CD4-positive, alpha-beta T cell treated with Interleukin-17A for 4 hours (primary cell): ENCODE measurements around the gene RIMBP2.
"Not testable (repeated sequence)": the region's sequence is repeated elsewhere in the genome, so short reads cannot be mapped to it uniquely, and the experiment has no call there.

ENCODE experiments used
- DNase-seq: peaks from one replicate; pipeline ENCODE4 v3.0.0-alpha.2; 2020; ENCODE audit warnings: mixed read lengths

Gene RIMBP2

DNA sequence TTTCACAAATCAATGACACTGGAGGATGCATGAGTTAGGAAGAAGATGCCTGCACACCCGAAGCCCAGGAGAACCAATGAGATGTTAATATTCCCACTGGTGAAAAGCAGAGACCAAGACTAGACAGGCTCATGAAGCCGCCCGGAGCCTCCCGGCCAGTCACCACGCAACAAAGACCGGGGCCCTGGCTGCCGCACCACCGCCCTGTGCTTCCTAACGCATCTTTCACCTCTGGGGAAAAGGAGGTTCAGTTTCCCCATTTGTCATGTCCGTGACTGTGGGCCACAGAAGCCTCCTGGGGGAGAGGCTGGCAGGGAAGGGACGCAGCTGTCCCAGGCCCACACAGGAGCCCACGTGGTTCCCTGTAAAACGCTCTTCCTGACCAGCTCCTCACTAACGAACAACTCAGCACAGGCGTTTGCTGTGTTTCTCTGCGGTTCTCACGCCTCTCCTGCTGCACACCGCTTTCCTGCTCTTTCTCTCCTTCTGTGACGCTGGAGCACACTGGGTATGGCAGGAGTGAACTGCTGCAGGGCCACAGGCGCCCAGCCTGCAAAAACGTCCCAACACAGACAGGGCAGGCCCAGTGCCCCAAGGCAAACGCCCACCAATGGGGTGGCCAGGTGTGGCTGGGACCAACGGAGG is 10.8 kb downstream of the RIMBP2 start:
- DNase-seq, result no peak

DNA sequence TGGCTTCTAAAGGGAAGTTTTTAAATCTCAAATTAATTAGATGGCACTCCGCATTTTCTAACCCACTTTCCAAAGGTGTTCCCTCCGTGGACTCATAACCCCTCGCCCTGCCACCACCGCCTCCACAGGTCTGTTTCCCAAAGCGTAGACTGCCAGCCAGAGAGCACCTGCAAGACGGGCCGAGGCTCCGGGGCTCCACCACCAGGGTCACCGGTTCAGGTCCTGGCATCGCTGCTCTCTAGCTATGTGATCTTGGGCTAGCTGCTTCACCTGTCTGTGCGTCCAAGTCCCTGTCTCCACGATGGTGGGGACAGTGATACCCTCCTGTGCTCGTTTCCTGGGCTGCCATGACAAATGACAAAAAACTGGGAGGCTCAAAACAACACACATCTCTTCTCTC is 11.5 kb downstream of the RIMBP2 start:
- DNase-seq, result no peak

DNA sequence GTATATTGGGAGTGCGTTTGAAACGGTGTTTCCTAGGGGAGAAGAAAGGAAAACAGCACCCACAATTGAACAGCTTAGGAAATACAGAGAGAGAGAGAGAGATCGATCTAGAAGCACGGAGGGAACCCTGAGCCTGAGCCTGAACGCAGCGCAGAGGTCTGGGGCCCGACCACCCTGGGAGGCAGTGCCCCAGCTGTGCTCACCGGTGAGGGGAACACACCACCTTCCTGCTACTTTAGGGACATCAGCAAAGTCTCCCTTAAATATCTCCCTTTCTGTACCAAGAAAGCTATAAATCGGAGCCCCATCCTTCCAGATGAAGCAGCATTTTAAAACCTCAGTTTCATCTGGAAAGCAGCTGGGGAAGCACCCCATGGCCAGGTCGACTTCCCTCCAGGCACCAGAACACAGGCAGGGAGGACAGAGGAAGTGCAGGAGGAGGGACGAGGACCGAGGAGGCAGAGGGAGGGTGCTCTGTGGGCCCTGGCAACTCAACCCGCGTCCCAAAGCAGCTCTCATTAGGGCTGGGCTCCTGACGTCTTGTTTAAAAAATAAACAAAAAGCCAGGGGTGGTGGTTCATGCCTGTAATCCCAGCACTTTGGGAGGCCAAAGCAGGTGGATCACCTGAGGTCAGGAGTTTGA is 12.2 kb downstream of the RIMBP2 start:
- no peak for DNase-seq

DNA sequence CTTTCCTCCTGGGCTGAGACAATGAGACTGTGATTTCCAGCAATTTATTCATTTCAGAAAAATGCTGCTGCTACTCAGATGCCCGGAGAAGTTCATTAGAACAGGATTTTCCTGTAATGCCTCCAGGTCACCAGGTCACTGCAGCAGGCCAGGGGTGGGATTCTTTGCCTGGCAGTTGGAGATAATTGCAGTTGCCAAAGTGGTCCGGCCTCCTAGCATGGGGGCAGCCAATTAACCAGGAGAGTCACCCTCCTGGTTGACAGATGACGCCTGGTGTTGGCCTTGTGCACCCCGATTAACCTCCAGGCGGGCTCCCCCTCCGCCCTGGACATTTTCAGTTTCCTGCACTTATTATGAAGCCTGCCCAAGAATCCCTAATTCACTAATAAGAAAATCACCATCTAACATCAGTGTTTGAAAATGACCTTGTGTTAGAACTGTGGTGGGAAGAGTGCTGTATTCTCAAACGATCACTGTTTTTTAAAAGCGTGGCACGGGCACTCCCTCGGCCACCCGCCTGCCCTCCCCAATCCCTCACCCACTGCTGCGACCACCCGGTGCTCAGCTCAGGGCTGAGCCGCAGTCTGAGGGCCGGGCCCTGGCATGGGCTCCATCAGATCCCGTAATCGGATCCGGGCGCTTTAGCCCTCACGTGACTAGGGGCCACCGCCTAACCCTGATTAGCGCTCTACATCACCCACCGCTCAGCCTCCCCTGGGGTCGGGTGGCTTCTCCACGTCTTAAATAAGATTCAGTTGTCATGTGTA is 12.9 kb downstream of the RIMBP2 start:
- no peak for DNase-seq

DNA sequence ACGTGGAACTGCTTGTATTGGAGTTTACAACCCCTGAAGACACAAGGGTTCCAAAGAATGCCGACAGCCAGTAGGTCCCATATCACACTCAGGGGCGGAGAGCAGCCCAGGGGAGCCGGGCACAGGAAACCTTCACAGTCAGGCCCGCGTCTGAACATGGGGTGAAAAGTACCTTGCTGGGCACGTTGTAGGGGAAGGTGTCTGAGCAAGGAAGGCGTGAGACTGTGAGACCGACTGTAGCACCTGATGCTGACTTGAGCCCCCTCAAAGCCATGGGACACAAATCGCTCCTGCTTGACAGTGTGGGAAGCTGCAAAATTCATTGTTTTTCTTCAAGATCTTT is 14.7 kb downstream of the RIMBP2 start:
- DNase-seq, result no peak

DNA sequence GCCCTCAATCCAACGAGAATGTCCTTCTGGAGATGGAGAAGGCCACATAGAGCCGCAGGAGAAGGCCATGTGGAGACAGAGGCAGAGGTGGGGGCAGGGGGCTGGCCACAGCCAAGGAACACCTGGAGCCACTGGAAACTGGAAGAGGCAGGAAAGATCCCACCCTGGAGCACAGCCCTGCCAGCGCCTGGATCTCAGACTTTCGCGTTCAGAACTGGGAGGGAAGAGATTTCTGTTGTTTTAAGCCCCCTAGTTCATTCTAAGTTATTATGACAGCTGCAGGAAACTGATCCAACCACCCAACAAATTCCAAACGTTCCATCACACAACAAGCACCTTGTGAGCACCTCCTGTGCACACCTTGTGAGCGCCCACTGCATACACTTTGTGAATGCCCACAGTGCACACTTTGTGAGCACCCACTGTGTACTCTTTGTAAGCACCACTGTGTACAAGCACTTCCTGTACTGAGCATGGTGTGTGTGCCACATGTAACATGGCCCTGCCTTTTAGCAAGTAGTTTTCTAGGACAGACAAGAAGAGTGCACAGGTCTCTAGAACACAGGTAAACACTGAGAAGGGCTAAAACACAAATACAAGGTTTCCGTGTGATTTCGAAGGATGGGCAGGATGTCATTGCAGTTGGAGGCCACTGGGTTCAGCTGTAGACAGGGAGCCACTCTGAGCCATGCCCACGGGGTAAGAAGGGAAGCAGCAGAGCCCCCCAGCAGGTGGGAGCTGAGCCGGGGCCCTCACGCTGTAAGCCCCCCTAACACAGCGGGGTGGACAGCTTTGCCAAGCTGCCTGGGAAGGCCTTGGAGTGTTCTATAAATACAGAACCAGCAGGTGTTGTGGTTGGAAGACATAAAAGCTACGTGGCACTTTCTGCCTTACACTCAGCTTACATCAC is 15.4 kb downstream of the RIMBP2 start:
- DNase-seq, result no peak

DNA sequence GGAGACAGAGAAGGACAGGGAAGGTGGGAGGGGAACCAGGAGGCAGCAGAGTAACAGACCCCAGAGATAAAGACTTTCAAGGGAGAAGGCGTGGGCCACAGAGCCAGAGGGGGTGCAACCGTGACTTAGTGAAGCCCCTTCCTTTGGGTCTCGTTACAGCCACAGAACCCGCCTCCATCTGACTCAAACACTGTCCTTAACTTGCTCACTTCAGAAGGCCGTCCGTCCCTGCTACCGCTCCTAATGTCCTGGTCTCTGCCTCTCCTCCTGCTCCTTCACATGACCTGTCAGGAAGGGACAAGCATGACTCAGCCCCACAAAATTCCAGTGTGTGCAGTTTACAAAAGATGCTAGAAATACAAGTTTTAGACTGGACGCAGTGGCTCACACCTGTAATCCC is 18.0 kb downstream of the RIMBP2 start:
- DNase-seq, result no peak

DNA sequence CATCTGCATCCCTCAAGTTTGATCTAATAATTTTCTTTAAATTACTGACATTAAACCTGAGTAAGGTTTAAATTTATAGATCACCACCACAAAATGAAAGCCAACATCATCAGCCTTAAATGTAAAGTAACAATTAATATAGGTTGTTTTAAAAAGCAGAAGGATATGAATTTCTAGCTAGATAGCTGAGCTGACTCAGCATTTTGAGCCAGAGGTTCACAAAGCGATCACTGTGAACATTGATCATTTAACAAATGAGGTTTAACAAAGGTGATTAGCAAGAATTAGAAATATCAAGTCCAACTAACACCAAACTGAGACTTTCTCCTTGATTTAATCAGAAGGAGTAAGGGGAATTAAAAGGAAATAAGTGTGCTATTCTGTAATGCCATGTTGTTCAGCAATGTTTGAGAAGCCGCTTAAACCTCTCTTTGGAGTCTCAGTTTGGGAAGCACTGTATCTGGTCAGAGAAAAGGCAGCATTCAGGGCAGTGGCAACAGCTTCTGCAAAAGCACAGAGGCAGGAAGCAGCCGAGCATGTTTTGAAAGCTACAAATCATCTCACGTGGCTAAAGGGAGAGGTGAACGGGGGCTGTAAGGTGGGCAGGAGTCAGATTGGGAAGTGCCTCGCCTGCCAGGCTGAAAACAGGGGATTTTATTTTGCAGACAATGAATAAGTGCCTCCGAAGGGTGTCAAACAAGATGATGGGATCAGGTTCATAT is 19.6 kb downstream of the RIMBP2 start:
- no peak for DNase-seq

DNA sequence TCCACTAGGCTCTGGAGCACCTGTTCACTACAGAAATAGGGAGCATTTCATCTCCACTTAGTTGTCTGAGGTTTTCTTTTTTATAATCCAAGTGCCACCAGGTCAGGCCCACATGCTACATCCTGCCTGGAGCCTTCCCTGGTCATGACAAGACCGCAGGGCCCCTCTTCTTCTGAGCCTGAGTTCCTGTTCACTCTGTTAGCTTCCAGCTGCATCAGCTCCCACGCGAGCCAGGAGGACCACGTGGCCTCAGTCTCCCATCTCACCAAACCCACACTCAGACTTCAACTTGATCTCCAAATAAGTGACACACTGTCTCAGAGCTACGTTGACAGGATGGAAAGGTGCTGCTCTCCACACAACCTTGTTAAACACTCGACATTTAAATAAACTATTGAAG is 21.0 kb downstream of the RIMBP2 start:
- no peak for DNase-seq

DNA sequence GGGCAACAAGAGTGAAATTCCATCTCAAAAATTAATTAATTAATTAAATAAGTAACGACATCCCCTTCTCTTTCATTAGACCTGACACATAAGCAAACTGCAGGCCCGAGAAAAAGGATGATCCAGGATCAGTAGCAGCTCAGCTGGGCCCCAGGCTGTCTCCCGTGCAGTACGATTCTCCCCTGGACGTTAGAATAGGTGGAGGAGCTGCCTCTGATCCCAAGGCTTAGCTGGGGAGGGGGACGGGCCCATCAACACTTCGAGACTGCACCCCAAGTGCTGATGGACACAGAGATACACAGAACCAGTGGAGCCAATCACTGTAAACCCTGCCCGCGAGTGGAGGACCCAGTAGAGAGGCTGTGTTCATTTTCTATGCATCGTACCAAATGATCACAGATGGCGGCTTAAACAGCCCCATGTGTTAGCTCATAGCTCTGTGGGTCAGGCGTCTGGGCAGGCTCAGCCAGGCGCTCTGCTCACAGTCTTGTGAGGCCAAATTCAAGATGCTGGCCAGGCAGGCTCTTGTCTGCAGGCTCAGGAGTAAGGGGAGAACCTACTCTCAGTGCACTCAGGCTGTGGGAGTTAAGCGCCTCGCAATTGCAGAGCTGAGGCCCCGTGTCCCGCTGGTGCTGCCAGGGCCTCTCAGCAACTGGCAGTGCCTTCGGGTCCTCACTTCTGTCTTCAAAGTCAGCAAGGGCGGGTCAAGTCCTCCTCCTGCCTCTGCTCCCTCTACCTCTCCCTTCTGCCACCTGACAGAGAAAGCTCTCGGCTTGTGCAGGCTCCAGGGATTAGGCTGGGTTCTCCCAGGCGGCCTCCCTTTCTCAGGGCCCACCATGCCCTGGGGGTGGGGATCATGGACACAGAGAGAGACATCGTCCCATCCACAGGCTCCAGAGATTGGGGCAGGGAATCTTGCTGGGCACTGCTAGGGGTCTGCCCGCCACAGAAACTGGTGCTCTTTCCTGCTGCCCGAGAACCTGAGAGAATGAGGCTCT is 26.4 kb downstream of the RIMBP2 start:
- DNase-seq, result no peak

DNA sequence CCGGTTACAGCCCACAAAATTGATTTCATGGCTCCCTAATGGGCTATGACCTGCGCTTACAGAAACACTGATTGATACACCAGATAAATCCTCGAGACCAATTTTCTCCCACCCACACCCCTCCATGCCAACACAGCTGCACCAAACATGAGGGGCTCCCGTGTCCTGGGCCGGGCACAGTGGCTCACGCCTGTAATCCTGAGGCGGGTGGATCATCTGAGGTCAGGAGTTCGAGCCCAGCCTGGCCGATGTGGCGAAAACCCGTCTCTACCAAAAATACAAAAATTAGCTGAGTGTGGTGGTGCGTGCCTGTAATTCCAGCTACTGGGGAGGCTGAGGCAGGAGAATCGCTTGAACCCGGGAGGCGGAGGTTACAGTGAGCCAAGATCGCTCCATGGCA is 27.1 kb downstream of the RIMBP2 start:
- not testable (repeated sequence) for DNase-seq

DNA sequence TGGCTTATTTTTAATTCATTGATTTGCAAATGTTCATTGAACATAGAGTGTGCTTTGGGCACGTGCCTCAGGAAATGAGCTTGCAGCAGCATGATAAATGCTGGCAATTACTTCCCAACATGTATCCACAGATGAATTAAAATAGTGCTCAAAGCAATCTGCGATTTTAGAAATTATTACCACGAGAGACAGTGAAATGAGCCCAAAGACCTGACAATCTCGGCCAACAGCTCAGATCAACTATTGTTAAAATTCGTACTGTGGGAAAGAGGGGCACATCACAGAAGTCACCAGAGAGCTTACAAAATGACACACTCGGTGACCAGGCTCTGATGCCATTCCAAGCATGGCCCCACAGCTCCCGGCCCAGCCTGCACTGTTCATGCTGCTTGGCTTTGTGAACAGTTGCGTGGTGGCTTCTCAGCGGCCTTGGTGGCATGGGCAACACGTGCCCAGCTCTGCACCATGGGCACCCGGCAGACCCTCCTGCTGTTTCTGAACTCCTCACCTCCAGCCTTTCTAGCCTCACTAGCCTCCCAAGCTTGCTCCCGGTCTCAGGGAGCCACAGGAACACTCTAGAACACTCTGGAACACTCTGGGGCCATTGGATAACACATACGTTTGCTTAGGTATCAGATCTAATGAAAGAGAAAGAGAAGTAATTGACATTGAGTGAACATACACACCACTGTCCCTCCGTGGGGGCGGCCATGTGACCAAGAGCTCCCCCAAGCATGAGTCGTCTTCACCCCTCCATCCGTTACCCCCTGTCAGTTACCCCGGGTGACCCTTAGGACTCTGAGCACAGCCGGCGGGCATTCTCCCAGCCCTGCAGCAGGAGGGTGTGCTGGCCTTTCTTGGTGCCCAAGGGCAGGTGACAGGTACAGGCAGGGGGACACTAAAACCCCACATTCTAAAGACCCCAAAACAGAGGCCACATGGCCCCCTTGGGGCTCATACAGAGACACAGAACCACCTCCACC is 28.0 kb downstream of the RIMBP2 start:
- DNase-seq, result no peak

DNA sequence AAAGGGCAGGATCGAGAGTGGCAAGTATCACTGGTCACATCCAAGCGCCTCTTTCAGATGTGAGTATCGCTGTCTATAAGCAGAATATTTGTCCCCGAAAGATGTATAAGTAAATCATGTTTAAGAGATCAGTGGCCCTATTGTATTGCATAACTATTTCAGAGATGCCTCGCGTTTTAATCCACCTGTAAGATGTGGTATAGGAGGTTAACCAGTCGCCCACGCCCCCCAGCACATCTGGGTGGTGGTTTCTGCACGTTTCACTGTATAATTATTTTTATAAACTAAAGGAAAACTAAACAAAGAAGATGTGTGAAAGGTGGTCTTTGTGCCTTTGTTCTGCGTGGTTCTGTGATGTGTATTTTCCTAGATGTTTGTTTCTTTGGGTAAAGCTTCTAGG is 28.9 kb downstream of the RIMBP2 start:
- no peak for DNase-seq

DNA sequence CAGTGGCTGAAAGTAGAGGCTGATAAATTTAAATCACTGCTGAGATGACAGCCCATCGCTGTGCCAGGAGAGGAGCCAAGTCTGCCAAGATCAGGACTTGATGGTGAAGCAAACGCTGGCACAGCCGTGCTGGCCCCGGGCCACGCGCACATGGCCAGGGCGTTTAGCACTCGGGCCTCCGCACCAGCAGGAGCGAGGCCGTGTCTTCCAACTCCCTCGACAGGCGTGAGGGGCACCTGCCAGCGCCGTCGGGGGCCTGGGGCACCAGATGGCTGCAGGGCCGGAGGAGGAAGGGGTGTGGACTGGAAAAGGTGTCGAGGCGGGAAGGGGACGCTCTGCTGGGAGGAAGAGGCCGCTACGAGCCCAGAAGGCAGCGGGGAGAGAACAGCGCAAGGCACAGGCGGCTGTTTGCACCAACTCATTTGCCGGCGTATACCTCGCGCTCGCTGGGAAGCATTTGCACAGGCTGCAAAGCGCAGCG is 29.5 kb downstream of the RIMBP2 start:
- no peak for DNase-seq

DNA sequence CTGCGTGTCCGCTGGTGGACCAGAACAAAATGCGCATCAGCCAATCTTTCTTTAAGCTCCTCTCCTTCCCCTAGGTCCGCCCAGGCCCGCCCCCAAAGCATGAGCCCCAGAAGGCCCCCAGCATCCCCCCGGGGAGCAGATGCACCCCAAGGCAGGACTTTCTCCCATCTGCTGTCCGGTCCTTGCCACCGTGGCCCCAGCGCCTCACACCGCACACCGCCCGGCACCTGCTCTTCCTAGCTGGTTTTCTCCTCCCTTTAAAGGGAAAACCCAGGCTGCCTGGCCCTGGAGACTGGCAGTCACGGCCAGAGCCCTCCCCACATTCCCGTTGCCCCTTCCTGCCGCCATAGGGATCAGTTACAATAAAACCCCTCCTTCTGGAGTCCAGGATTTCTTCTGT is 30.2 kb downstream of the RIMBP2 start:
- no peak for DNase-seq

DNA sequence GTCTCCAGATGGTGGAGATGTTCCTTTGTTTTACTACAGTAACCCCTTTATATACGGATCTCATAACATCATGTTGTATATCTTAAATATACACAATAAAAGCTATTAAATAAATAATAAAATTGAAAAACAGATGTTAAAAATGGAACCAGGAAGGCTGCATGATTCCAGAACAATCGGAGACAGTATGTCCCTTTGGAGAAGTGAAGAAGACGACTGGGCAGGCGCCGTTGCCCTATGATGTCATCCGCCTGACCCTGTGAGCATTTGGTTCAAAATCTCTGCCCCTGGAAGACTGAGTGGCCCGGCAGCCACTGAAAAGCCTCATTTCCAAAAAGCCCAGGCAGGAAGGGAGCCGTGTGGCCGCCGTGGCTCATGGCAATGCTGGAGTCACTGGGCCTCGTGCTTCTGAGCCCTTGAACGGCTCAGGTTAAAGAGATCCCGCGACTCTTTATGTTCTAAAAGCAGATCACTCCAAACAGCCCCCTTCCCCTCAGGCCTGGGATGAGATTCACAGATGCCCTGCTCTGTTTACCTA is 30.8 kb downstream of the RIMBP2 start:
- no peak for DNase-seq

DNA sequence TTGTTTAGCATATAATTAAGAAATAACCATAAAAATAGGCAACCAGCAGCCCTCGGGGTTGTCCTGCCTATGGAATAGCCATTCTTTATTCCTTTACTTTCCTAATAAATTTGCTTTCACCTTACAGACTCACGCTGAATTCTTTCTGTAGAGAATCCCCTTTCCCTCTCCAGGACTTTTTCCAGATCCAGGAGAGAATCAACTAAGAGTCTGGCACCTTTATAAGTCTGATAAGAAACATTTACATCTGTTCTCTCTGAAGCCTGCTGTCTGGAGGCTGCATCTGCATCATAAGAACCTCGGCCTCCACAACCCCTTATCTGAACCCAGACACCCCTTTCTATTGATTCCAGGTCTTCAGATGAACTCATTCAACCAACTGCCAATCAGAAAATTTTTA is 32.3 kb downstream of the RIMBP2 start:
- no peak for DNase-seq

DNA sequence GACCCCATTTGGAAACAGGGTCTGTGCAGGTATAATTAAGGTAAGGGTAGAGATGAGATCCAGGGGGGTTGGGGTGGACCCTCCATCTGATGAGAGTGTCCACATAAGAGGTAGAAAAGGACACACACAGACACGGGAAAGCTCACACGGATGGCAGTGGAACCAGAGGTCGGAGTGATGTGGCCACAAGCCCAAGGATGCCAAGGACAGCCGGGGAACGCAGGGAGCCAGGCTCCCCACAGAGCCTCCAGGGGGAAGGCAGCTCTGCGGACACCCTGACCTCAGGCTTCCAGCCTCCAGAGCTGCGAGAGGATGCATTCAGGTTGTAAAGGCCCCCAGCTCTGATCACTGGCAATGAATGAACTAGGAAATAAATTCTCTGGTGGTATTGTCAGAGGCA is 33.0 kb downstream of the RIMBP2 start:
- DNase-seq, result no peak

DNA sequence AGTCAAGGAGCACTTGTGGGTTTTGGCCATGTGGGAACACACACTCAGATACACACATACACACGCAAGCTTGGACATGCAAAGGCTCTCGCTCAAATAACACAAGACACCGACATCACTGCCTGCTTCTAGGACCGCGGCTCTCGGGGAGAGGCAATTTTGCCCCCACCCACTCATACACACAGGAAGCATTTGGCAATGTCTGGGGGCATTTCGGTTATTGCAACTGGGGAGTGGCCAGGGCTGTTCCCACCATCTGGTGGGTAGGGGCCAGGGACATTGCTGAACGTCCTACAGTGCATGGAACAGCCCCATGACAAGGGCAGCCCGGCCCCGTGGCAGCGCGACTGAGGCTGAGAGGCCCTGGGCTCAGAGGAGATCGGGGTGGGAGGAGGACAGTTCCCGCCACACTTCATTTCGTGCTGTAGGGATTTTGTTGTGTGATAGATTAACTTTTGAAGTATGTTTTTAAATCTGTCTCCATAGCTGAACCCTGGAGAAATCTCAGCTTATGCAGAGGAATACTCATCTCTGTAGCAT is 35.6 kb downstream of the RIMBP2 start:
- DNase-seq, result no peak
